WTC11 (cell line): ENCODE results near the gene BTBD9. TPM values are rescaled to one million over a fixed set of nuclear protein-coding genes. Genes with fewer than 3 reads are reported as not detected.

ENCODE experiments used
- ATAC-seq: fragments of 200-7000 bp; cut with Tn5 transposase; 2 replicates; pipeline ENCODE4 v1.10.0; 2021; ENCODE audit warnings: mild to moderate bottlenecking, moderate library complexity
- CTCF ChIA-PET: fragments of 300-600 bp; sonication (Branson Sonifier 250); formaldehyde crosslinking; loops from one replicate; lab custom pipeline; 2021; ENCODE audit warnings: antibody characterized with exemption; lab: Charles Lee
- POLR2A ChIA-PET: fragments of 350-600 bp; sonication (Branson Sonifier 250); formaldehyde crosslinking; loops from one replicate; lab custom pipeline; 2021; ENCODE audit warnings: antibody characterized with exemption; lab: Charles Lee
- DNase-seq: peaks from one replicate; pipeline ENCODE4 v3.0.0; 2021; ENCODE audit warnings: low spot score
- H3K27ac Mint-ChIP-seq: 2 replicates; pipeline ENCODE4 v1.8.0; 2021; ENCODE audit warnings: mixed read lengths
- H3K27me3 Mint-ChIP-seq: 2 replicates; pipeline ENCODE4 v1.8.0; 2021; ENCODE audit warnings: low read depth, mild to moderate bottlenecking, moderate library complexity, mixed read lengths
- H3K36me3 Mint-ChIP-seq: 2 replicates; pipeline ENCODE4 v1.8.0; 2021; ENCODE audit warnings: mixed read lengths
- H3K4me1 Mint-ChIP-seq: 2 replicates; pipeline ENCODE4 v1.8.0; 2022; ENCODE audit warnings: mixed read lengths
- H3K4me3 Mint-ChIP-seq: 2 replicates; pipeline ENCODE4 v1.8.0; 2021; ENCODE audit warnings: mild to moderate bottlenecking, moderate library complexity, mixed read lengths
- H3K9me3 Mint-ChIP-seq: 2 replicates; pipeline ENCODE4 v1.8.0; 2021; ENCODE audit warnings: mixed read lengths
- ARID4B ChIP-seq: sonication (generic); formaldehyde crosslinking; IDR thresholded peaks from 2 replicates; pipeline ENCODE4 v1.8.0; 2023; ENCODE audit warnings: missing genetic modification reagents, mild to moderate bottlenecking, borderline replicate concordance
- ESRRA ChIP-seq: sonication (generic); formaldehyde crosslinking; IDR thresholded peaks from 2 replicates; pipeline ENCODE4 v1.8.1; 2022; ENCODE audit warnings: mild to moderate bottlenecking, missing genetic modification reagents, borderline replicate concordance
- FOXP4 ChIP-seq: sonication (generic); formaldehyde crosslinking; IDR thresholded peaks from 2 replicates; pipeline ENCODE4 v1.8.0; 2022; ENCODE audit warnings: mild to moderate bottlenecking, missing genetic modification reagents
- GTF2I ChIP-seq: fragments of 250-450 bp; sonication (Bioruptor Pico); conservative IDR thresholded peaks from 2 replicates; pipeline ENCODE4 v1.4.0; 2021; ENCODE audit warnings: mild to moderate bottlenecking
- JAZF1 ChIP-seq: fragments of 250-450 bp; sonication (Bioruptor Pico); IDR thresholded peaks from 2 replicates; pipeline ENCODE4 v1.9.0; 2021; ENCODE audit warnings: moderate library complexity, mild to moderate bottlenecking, inconsistent platforms
- JUN ChIP-seq: sonication (generic); formaldehyde crosslinking; IDR thresholded peaks from 2 replicates; pipeline ENCODE4 v1.8.0; 2023; ENCODE audit warnings: mild to moderate bottlenecking, missing genetic modification reagents
- MLX ChIP-seq: sonication (generic); formaldehyde crosslinking; IDR thresholded peaks from 2 replicates; pipeline ENCODE4 v1.8.1; 2023; ENCODE audit warnings: mild to moderate bottlenecking, missing genetic modification reagents, moderate library complexity
- MYBL2 ChIP-seq: sonication (generic); formaldehyde crosslinking; IDR thresholded peaks from 2 replicates; pipeline ENCODE4 v1.8.1; 2023; ENCODE audit warnings: mild to moderate bottlenecking, moderate library complexity, missing genetic modification reagents
- NFYB ChIP-seq: sonication (generic); formaldehyde crosslinking; conservative IDR thresholded peaks from 2 replicates; pipeline ENCODE4 v1.8.0; 2022; ENCODE audit warnings: low read depth, missing genetic modification reagents
- PREB ChIP-seq: sonication (generic); formaldehyde crosslinking; IDR thresholded peaks from 2 replicates; pipeline ENCODE4 v1.8.1; 2022; ENCODE audit warnings: mild to moderate bottlenecking, missing genetic modification reagents, moderate library complexity, borderline replicate concordance
- SOX15 ChIP-seq: fragments of 250-450 bp; sonication (Bioruptor Pico); IDR thresholded peaks from 2 replicates; pipeline ENCODE4 v1.9.0; 2021; ENCODE audit warnings: mild to moderate bottlenecking
- TCF7 ChIP-seq: sonication (generic); formaldehyde crosslinking; IDR thresholded peaks from 2 replicates; pipeline ENCODE4 v1.8.0; 2022; ENCODE audit warnings: mild to moderate bottlenecking, low read depth, missing genetic modification reagents, moderate library complexity
- TEAD4 ChIP-seq: sonication (generic); formaldehyde crosslinking; IDR thresholded peaks from 2 replicates; pipeline ENCODE4 v1.8.0; 2022; ENCODE audit warnings: mild to moderate bottlenecking, missing genetic modification reagents
- USF1 ChIP-seq: sonication (generic); formaldehyde crosslinking; IDR thresholded peaks from 2 replicates; pipeline ENCODE4 v1.8.0; 2022; ENCODE audit warnings: mild to moderate bottlenecking, missing genetic modification reagents
- USF2 ChIP-seq: sonication (generic); formaldehyde crosslinking; IDR thresholded peaks from 2 replicates; pipeline ENCODE4 v1.8.1; 2023; ENCODE audit warnings: mild to moderate bottlenecking, missing genetic modification reagents, moderate library complexity
- ZNF138 ChIP-seq: sonication (generic); formaldehyde crosslinking; conservative IDR thresholded peaks from 2 replicates; pipeline ENCODE4 v1.8.1; 2022; ENCODE audit warnings: mild to moderate bottlenecking, moderate library complexity, missing genetic modification reagents
- ZNF219 ChIP-seq: sonication (generic); formaldehyde crosslinking; IDR thresholded peaks from 2 replicates; pipeline ENCODE4 v1.8.0; 2023; ENCODE audit warnings: missing genetic modification reagents, mild to moderate bottlenecking, borderline replicate concordance
- ZNF263 ChIP-seq: sonication (generic); formaldehyde crosslinking; IDR thresholded peaks from 2 replicates; pipeline ENCODE4 v1.8.1; 2022; ENCODE audit warnings: low read depth, mild to moderate bottlenecking, moderate library complexity, missing genetic modification reagents
- ZNF281 ChIP-seq: sonication (generic); formaldehyde crosslinking; IDR thresholded peaks from 2 replicates; pipeline ENCODE4 v1.8.0; 2023; ENCODE audit warnings: mild to moderate bottlenecking, missing genetic modification reagents
- ZNF423 ChIP-seq: fragments of 250-450 bp; sonication (Bioruptor Pico); IDR thresholded peaks from 2 replicates; pipeline ENCODE4 v2.1.2; 2022; ENCODE audit warnings: mild to moderate bottlenecking, moderate library complexity
- ZSCAN18 ChIP-seq: fragments of 250-450 bp; sonication (Bioruptor Pico); IDR thresholded peaks from 2 replicates; pipeline ENCODE4 v2.1.2; 2022; ENCODE audit warnings: mild to moderate bottlenecking, moderate library complexity
- total RNA-seq: library from RNA; stranded (reverse); gene quantifications from 3 replicates; pipeline ENCODE4 v1.2.3, GENCODE V29; 2021

BTBD9 gene
- total RNA-seq, 1 experiment from 2014 or later: 4.2 TPM

- no peak for TF ChIP-seq ZNF281 (CRISPR knock-in tag)
- no peak for TF ChIP-seq MYBL2
- TF ChIP-seq ESRRA (CRISPR knock-in tag): no peak
- no peak for TF ChIP-seq FOXP4 (CRISPR knock-in tag)
- TF ChIP-seq TEAD4 (CRISPR knock-in tag): no peak
- TF ChIP-seq ZNF219: no peak
- TF ChIP-seq PREB: no peak
- TF ChIP-seq GTF2I (CRISPR knock-in tag): no peak
- no peak for TF ChIP-seq ZSCAN18 (CRISPR knock-in tag)
- no peak for TF ChIP-seq USF2 (CRISPR knock-in tag)
Measured at GRCh38 chr6:38353310-38354036, 286.3 kb downstream of the BTBD9 start (continued).

GRCh38 chr6:38352636-38353035 lies 287.1 kb downstream of the BTBD9 start:
- DNase-seq: no peak

More at GRCh38 chr6:38352636-38353035, 287.1 kb downstream of the BTBD9 start:
- H3K36me3 Mint-ChIP-seq: no peaks in the 10 kb centered on the region
- no peak overlapping the region for H3K27ac Mint-ChIP-seq
- TF ChIP-seq ZNF263 (CRISPR knock-in tag): no peak
- no peak for TF ChIP-seq USF1 (CRISPR knock-in tag)
- no peak for TF ChIP-seq MYBL2
- no peak for TF ChIP-seq TCF7 (CRISPR knock-in tag)
- no peak for TF ChIP-seq ZNF423
- no peak for TF ChIP-seq JAZF1 (CRISPR knock-in tag)
- no peak for TF ChIP-seq NFYB
- TF ChIP-seq SOX15 (CRISPR knock-in tag): no peak
- TF ChIP-seq MLX (CRISPR knock-in tag): no peak
- TF ChIP-seq ZNF138 (CRISPR knock-in tag): no peak
- TF ChIP-seq JUN (CRISPR knock-in tag): no peak
- no peak for TF ChIP-seq ARID4B (CRISPR knock-in tag)
- TF ChIP-seq, all 79 proteins: peak for 0
- Mint-ChIP-seq H3K27me3 (no peaks in the 10 kb centered on the region), H3K4me3 (no peak overlapping the region), H3K9me3 (no peaks in the 10 kb centered on the region), H3K4me1 (peaks cover 11% of the 10 kb centered on the region)
- ChIA-PET CTCF (no interaction called here), POLR2A (no interaction called here)
- no peak for ATAC-seq
